ENCODE measurements around the gene GAB1. TPM values are rescaled to one million over a fixed set of nuclear protein-coding genes. Genes with fewer than 3 reads are reported as not detected.

GAB1 gene
- total RNA-seq, 2 donors from 2014 or later: 48.3 to 77.3 TPM

GRCh38 chr4:143403553-143403820 lies 66.8 kb downstream of the GAB1 start:
- H3K4me3 ChIP-seq: peak overlapping the region; percentile 34
- H3K9me3 ChIP-seq: no peaks in the 10 kb centered on the region
- TF ChIP-seq, protein P1, sequence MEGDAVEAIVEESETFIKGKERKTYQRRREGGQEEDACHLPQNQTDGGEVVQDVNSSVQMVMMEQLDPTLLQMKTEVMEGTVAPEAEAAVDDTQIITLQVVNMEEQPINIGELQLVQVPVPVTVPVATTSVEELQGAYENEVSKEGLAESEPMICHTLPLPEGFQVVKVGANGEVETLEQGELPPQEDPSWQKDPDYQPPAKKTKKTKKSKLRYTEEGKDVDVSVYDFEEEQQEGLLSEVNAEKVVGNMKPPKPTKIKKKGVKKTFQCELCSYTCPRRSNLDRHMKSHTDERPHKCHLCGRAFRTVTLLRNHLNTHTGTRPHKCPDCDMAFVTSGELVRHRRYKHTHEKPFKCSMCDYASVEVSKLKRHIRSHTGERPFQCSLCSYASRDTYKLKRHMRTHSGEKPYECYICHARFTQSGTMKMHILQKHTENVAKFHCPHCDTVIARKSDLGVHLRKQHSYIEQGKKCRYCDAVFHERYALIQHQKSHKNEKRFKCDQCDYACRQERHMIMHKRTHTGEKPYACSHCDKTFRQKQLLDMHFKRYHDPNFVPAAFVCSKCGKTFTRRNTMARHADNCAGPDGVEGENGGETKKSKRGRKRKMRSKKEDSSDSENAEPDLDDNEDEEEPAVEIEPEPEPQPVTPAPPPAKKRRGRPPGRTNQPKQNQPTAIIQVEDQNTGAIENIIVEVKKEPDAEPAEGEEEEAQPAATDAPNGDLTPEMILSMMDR (IDR thresholded peaks at IDR 0.05): no peak
- DNase-seq (ENCODE audit: low spot score): no peak
- no peak for ATAC-seq (ENCODE audit: insufficient number of reproducible peaks, low FRiP score, low read depth)
- H3K27me3 ChIP-seq (replicated peaks; ENCODE audit: insufficient read depth): no peaks in the 10 kb centered on the region
- peak overlapping the region in 1 of 2 donors; percentile 48 for H3K27ac ChIP-seq
- H3K4me1 ChIP-seq (ENCODE audit: control insufficient read depth in 1 of 2, low read depth in 2 of 2): peaks cover 75 to 78% of the 10 kb centered on the region in 2 donors
- H3K36me3 ChIP-seq: no peaks in the 10 kb centered on the region

- TF ChIP-seq, protein P1 (IDR thresholded peaks at IDR 0.05): no peak
- Histone ChIP-seq H3K27ac (peak overlapping the region in 1 of 2 donors; percentile 48), H3K9me3 (no peaks in the 10 kb centered on the region), H3K4me1 (ENCODE audit: control insufficient read depth in 1 of 2, low read depth in 2 of 2) (peaks cover 64 to 87% of the 10 kb centered on the region in 2 donors), H3K36me3 (no peaks in the 10 kb centered on the region), H3K27me3 (replicated peaks; ENCODE audit: insufficient read depth) (no peaks in the 10 kb centered on the region), H3K4me3 (no peak overlapping the region)
- no peak for DNase-seq (ENCODE audit: low spot score)
- ATAC-seq (ENCODE audit: insufficient number of reproducible peaks, low FRiP score, low read depth): no peak
Measured at GRCh38 chr4:143404555-143404954, 67.9 kb downstream of the GAB1 start.

- H3K27ac ChIP-seq: peak overlapping the region; percentile 57 to 71
Measured at GRCh38 chr4:143405075-143405730, 68.5 kb downstream of the GAB1 start.

GRCh38 chr4:143406523-143406922 lies 69.8 kb downstream of the GAB1 start:
- peak overlapping the region; percentile 57 to 71 for H3K27ac ChIP-seq
- H3K4me3 ChIP-seq: no peak overlapping the region
- DNase-seq (ENCODE audit: low spot score) (peak; percentile 77), ATAC-seq (ENCODE audit: insufficient number of reproducible peaks, low FRiP score, low read depth) (peak; percentile 80)
- peaks cover 69 to 95% of the 10 kb centered on the region in 2 donors for H3K4me1 ChIP-seq (ENCODE audit: control insufficient read depth in 1 of 2, low read depth in 2 of 2)
- TF ChIP-seq, protein P1 (IDR thresholded peaks at IDR 0.05): no peak
- no peaks in the 10 kb centered on the region for H3K36me3 ChIP-seq
- H3K9me3 ChIP-seq: no peaks in the 10 kb centered on the region
- H3K27me3 ChIP-seq (replicated peaks; ENCODE audit: insufficient read depth): no peaks in the 10 kb centered on the region

More at GRCh38 chr4:143405075-143405730, 68.5 kb downstream of the GAB1 start:
- Histone ChIP-seq H3K4me3 (no peak overlapping the region), H3K27me3 (replicated peaks; ENCODE audit: insufficient read depth) (no peaks in the 10 kb centered on the region), H3K36me3 (no peaks in the 10 kb centered on the region), H3K9me3 (no peaks in the 10 kb centered on the region), H3K4me1 (ENCODE audit: control insufficient read depth in 1 of 2, low read depth in 2 of 2) (peaks cover 64 to 88% of the 10 kb centered on the region in 2 donors)
- TF ChIP-seq, protein P1 (IDR thresholded peaks at IDR 0.05): no peak
- no peak for ATAC-seq (ENCODE audit: insufficient number of reproducible peaks, low FRiP score, low read depth)
- DNase-seq (ENCODE audit: low spot score): no peak

GRCh38 chr4:143407474-143407873 lies 70.8 kb downstream of the GAB1 start:
- H3K27ac ChIP-seq: peak overlapping the region; percentile 57 to 71
- no peaks in the 10 kb centered on the region for H3K27me3 ChIP-seq (replicated peaks; ENCODE audit: insufficient read depth)
- ATAC-seq (ENCODE audit: insufficient number of reproducible peaks, low FRiP score, low read depth): no peak
- TF ChIP-seq, protein P1 (IDR thresholded peaks at IDR 0.05): no peak
- H3K4me1 ChIP-seq (ENCODE audit: control insufficient read depth in 1 of 2, low read depth in 2 of 2): peaks cover 65 to 100% of the 10 kb centered on the region in 2 donors
- DNase-seq (ENCODE audit: low spot score): no peak
- no peak overlapping the region for H3K4me3 ChIP-seq
- H3K36me3 ChIP-seq: no peaks in the 10 kb centered on the region
- no peaks in the 10 kb centered on the region for H3K9me3 ChIP-seq
